Sciatic nerve (tissue), 2 donors: ENCODE results near the gene RBM17. TPM values are rescaled to one million over a fixed set of nuclear protein-coding genes. Genes with fewer than 3 reads are reported as not detected.
"Not testable (repeated sequence)": the region's sequence is repeated elsewhere in the genome, so short reads cannot be mapped to it uniquely, and the experiment has no call there.

ENCODE experiments used
- ATAC-seq: fragments of 200-7000 bp; cut with Tn5 transposase; one replicate; pipeline ENCODE4 v1.9.1; 2020; ENCODE audit warnings: mild to moderate bottlenecking, moderate library complexity
- DNase-seq: peaks from one replicate; pipeline ENCODE4 v3.0.0-alpha.2; 2020; ENCODE audit warnings: low spot score
- intact Hi-C: fragments of 100-400 bp; cut with DNase I; formaldehyde crosslinking; loops from one replicate; pipeline ENCODE4 v1.14.2; 2022
- total RNA-seq: library from RNA; stranded (reverse); fragmentation: NEBNext Ultra II Directional; extraction: Animal tissue kit (Norgen Biotek cat#: 25700); gene quantifications from one replicate; pipeline ENCODE4 v1.2.1, GENCODE V29; 2021
- donor health status: DM: no; HTN: no; CAD: no.
- donor health status: DM: no; HTN: no; CAD: no.

RBM17 gene
- total RNA-seq, 1 donor from 2014 or later: 95.0 TPM

GRCh38 chr10:6141296-6142151 lies 52.7 kb downstream of the RBM17 start:
- DNase-seq (peak; percentile 70), ATAC-seq (peak; percentile 62)
- intact Hi-C loops: loop anchor here (10.0 kb wide), 1 partner anchor 63 kb away; the partner anchor contains the start of gene PFKFB3

- not testable (repeated sequence) for ATAC-seq, DNase-seq
- intact Hi-C loops: loop anchor here (10.0 kb wide), 1 partner anchor 63 kb away; the partner anchor contains the start of gene PFKFB3
These were observed 53.4 kb downstream of the RBM17 start for GRCh38 chr10:6142186-6142585.

- DNase-seq (no peak), ATAC-seq (no peak)
- intact Hi-C loops: loop anchor here (10.0 kb wide), 1 partner anchor 62 kb away; the partner anchor contains the start of gene PFKFB3
These were observed 53.8 kb downstream of the RBM17 start for GRCh38 chr10:6142644-6143043.

DNA sequence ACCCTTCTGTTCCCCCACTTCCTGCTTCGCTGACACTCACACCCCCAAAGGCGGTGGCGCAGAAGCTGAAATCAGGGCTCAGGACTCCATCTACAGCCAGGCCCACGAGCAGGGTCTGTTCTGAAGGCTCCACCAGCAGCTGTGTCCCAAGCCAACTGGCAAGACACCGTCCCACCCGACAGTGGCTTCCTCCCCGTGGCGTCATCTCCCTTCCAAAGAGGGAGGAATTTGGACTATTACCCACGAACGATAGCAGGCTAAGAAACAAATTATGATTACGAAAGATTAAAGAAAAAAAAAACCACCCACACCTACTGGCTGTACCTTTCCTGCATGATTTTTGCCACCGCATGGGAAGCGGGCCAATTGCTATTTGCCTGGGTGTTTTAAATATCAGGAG lies 54.3 kb downstream of the RBM17 start:
- ATAC-seq: no peak
- intact Hi-C loops: loop anchor here (10.0 kb wide), 1 partner anchor 62 kb away; the partner anchor contains the start of gene PFKFB3
- no peak for DNase-seq

DNA sequence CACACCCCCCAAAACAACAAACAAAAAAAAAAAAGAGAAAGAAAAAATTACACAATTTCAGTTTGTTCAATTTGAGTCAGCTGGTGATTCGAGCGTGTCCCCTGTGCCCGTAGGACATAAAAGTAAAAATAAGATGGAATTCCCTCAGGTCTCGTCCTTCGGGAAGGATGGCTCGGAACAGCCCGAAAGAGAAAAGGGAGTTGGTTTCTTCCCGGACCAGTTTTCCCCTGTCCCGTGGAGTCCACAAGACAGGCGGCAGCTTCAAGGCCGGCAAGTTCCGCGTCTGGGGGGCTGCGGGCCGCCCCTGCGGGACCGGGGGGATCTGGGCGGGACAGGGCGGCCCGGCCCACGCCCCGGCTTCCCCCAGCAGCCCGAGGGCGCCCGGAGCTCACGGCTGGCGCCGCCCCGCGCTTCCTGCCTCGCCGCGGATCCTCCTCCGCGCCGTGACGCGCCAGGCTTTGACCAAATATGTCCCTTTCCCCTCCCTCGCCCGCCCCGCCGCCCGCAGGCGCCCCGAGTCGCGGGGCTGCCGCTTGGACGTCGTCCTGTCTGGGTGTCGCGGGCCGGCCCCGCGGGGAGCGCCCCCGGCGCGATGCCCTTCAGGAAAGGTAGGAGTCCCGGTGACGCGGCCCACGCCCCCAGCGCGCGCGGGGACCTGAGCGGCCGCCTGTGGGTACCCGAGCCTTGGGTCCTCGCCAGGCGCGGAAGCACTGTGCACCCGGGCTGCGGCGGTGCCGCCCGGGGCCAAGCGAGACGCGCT lies 55.8 kb downstream of the RBM17 start:
- intact Hi-C loops: loop anchor here (10.0 kb wide), 1 partner anchor 60 kb away; the partner anchor contains the start of gene PFKFB3
- ATAC-seq (peak; percentile 88), DNase-seq (peak; percentile 94)

GRCh38 chr10:6145166-6145987 lies 56.5 kb downstream of the RBM17 start:
- intact Hi-C loops: loop anchor here (10.0 kb wide), 1 partner anchor 59 kb away; the partner anchor contains the start of gene PFKFB3
- ATAC-seq (peak; percentile 25), DNase-seq (no peak)

- ATAC-seq (no peak), DNase-seq (no peak)
- intact Hi-C loops: loop anchor here (10.0 kb wide), 1 partner anchor 59 kb away; the partner anchor contains the start of gene PFKFB3
These were observed 57.4 kb downstream of the RBM17 start for GRCh38 chr10:6146013-6146785.

GRCh38 chr10:6146921-6147320 lies 58.1 kb downstream of the RBM17 start:
- no peak for ATAC-seq
- no peak for DNase-seq
- intact Hi-C loops: loop anchor here (10.0 kb wide), 1 partner anchor 58 kb away; the partner anchor contains the start of gene PFKFB3

GRCh38 chr10:6148251-6148701 lies 59.4 kb downstream of the RBM17 start:
- intact Hi-C loops: loop anchor here (10.0 kb wide), 1 partner anchor 57 kb away; the partner anchor contains the start of gene PFKFB3
- DNase-seq (no peak), ATAC-seq (no peak)

- intact Hi-C loops: loop anchor here (10.0 kb wide), 1 partner anchor 56 kb away; the partner anchor contains the start of gene PFKFB3
- DNase-seq (no peak), ATAC-seq (no peak)
These were observed 60.1 kb downstream of the RBM17 start for GRCh38 chr10:6148908-6149307.

GRCh38 chr10:6151087-6151977 lies 62.5 kb downstream of the RBM17 start:
- intact Hi-C loops: no loop called here
- DNase-seq: peak; percentile 75
- peak; percentile 80 for ATAC-seq

- intact Hi-C loops: no loop called here
- no peak for DNase-seq
- ATAC-seq: no peak
These were observed 65.0 kb downstream of the RBM17 start for GRCh38 chr10:6153845-6154244.

GRCh38 chr10:6154566-6154965 lies 65.7 kb downstream of the RBM17 start:
- DNase-seq: no peak
- ATAC-seq: no peak
- intact Hi-C loops: no loop called here

DNA sequence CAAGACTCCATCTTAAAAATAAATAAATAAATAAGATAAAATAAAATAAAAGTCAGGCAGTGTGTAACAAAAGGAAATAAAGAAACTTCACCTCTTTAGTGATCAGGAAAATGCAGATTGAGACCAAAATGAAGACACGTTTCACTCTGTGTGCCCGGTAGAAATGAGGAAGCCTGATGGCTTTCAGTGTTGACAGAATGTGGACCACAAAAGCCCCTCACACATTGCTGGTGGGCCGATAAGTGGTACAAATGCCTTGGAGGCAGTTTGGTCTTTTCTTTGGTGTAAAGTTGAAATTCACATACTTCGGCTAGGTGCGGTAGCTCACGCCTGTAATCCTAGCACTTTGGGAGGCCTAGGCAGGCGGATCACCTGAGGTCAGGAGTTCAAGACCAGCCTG lies 69.4 kb downstream of the RBM17 start:
- DNase-seq (no peak), ATAC-seq (no peak)
- intact Hi-C loops: no loop called here

DNA sequence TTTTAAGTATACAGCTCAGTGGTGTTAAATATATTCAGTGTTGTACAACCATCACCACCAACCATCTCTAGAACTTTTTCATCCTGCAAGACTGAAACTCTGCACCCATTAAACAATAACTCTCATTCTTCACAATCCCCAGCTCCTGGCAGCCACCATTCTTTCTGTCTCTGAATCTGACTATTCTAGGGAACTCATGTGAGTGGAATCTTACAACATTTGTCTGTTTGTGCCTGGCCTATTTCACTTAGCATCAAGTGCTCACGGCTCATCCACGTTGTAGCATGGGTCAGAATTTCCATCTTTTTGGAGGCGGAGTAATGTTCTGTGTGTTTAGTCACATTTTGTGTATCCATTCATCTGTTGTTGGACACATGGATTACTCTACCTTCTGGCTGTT lies 73.1 kb downstream of the RBM17 start:
- intact Hi-C loops: no loop called here
- DNase-seq (no peak), ATAC-seq (no peak)

GRCh38 chr10:6162589-6163356 lies 73.9 kb downstream of the RBM17 start:
- ATAC-seq: peak; percentile 6
- intact Hi-C loops: no loop called here
- no peak for DNase-seq
